Type B pancreatic cell (in vitro differentiated cells): ENCODE data around the gene SMC2. TPM values are rescaled to one million over a fixed set of nuclear protein-coding genes. Genes with fewer than 3 reads are reported as not detected.

Experiments
- DNase-seq: peaks from one replicate; pipeline ENCODE4 v3.0.0; 2021; ENCODE audit warnings: mixed read lengths; ENCODE audit not compliant: unreplicated experiment; ENCODE audit errors: extremely low spot score
- H3K27ac Mint-ChIP-seq: 2 replicates; pipeline ENCODE4 v1.8.0; 2021; ENCODE audit warnings: mild to moderate bottlenecking, mixed read lengths
- H3K27me3 Mint-ChIP-seq: 2 replicates; pipeline ENCODE4 v1.8.0; 2021; ENCODE audit warnings: mixed read lengths
- H3K36me3 Mint-ChIP-seq: 2 replicates; pipeline ENCODE4 v1.8.0; 2021; ENCODE audit warnings: mixed read lengths
- H3K4me1 Mint-ChIP-seq: one replicate; pipeline ENCODE4 v1.8.0; 2021; ENCODE audit warnings: mixed read lengths; ENCODE audit not compliant: unreplicated experiment
- H3K4me3 Mint-ChIP-seq: 2 replicates; pipeline ENCODE4 v1.8.0; 2021; ENCODE audit warnings: mild to moderate bottlenecking, mixed read lengths
- H3K9me3 Mint-ChIP-seq: 2 replicates; pipeline ENCODE4 v1.8.0; 2021; ENCODE audit warnings: mixed read lengths
- total RNA-seq: library from RNA; stranded (reverse); gene quantifications from 2 replicates; pipeline ENCODE4 v1.2.1, GENCODE V29; 2021; ENCODE audit warnings: low replicate concordance
- TF ChIP-seq, protein P1 (sequence below): fragments of 200-600 bp; sonication (generic); conservative IDR thresholded peaks from 2 replicates; pipeline ENCODE4 v1.5.0; 2021; ENCODE audit warnings: antibody characterized with exemption, mild to moderate bottlenecking

SMC2 gene
- total RNA-seq, 1 donor from 2014 or later, result 40.5 TPM

DNA sequence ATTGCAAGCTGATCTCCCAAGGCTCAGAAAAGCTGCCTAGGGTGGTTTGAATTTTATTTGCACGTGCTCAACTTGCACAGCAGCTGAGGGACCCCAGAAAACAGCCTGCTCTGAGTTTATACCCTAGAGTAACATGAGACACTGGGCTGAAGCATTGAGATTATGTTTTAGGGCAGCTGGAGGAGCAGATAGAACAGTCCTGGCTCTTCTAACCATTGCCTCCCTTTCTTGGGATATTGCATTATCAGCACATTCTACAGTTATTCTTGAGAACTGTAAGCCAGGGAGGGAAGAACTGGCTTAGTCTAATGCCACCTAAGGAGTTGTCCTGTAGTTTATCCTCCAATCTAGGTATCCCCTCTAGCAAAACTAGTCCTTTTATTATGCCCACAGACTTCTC is 10.3 kb downstream of the SMC2 start:
- no peaks in the 10 kb centered on the region for H3K4me1 Mint-ChIP-seq
- H3K4me3 Mint-ChIP-seq, result no peak overlapping the region
- H3K27ac Mint-ChIP-seq, result no peak overlapping the region
- TF ChIP-seq, protein P1, sequence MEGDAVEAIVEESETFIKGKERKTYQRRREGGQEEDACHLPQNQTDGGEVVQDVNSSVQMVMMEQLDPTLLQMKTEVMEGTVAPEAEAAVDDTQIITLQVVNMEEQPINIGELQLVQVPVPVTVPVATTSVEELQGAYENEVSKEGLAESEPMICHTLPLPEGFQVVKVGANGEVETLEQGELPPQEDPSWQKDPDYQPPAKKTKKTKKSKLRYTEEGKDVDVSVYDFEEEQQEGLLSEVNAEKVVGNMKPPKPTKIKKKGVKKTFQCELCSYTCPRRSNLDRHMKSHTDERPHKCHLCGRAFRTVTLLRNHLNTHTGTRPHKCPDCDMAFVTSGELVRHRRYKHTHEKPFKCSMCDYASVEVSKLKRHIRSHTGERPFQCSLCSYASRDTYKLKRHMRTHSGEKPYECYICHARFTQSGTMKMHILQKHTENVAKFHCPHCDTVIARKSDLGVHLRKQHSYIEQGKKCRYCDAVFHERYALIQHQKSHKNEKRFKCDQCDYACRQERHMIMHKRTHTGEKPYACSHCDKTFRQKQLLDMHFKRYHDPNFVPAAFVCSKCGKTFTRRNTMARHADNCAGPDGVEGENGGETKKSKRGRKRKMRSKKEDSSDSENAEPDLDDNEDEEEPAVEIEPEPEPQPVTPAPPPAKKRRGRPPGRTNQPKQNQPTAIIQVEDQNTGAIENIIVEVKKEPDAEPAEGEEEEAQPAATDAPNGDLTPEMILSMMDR, result no peak
- DNase-seq, result no peak
- no peaks in the 10 kb centered on the region for H3K27me3 Mint-ChIP-seq
- H3K36me3 Mint-ChIP-seq, result peaks cover 20% of the 10 kb centered on the region
- H3K9me3 Mint-ChIP-seq, result no peaks in the 10 kb centered on the region

DNA sequence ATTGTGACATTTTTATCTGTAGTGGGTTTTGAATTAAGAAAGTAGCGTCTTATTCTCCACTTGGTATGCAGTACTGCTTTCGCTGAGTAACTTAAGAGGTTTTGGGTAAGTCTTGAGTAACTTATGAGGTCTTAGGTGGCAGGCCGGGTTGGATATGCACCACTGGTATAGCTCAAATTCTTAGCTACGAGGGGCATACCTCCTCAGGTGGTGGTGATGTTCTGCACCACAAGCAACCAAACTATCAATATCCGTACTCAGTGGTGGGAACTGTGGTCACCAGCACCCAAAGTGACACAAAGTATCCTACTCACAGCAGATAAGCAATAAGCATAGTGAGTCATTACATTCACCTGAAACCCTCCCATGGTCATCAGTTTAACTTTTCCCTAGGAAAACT is 13.7 kb downstream of the SMC2 start:
- no peak overlapping the region for H3K27ac Mint-ChIP-seq
- no peaks in the 10 kb centered on the region for H3K27me3 Mint-ChIP-seq
- H3K4me3 Mint-ChIP-seq, result no peak overlapping the region
- no peaks in the 10 kb centered on the region for H3K4me1 Mint-ChIP-seq
- TF ChIP-seq, protein P1, result no peak
- H3K9me3 Mint-ChIP-seq, result no peaks in the 10 kb centered on the region
- DNase-seq, result no peak
- H3K36me3 Mint-ChIP-seq, result peaks cover 18% of the 10 kb centered on the region

DNA sequence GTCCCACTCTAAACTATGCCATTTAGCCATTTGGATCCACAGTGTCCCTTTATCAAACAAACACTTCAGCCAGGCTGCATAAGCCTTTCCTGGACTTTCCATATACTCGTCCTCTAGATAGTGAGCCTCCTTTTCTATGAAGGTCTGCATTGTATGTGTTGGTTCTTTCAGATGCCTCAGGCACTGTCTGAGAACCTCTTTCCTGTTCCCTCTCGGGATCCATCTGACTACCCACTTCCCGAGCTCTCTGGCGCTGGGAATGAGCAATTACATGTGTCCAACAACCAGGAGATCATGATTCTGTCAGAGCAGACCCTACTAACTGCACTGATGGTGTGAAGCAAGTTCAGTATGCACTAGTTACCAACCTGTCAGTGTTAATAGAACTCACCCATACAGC is 14.2 kb downstream of the SMC2 start:
- Mint-ChIP-seq H3K36me3 (peaks cover 16% of the 10 kb centered on the region), H3K27me3 (no peaks in the 10 kb centered on the region), H3K4me1 (no peaks in the 10 kb centered on the region), H3K9me3 (no peaks in the 10 kb centered on the region), H3K27ac (no peak overlapping the region), H3K4me3 (no peak overlapping the region)
- DNase-seq, result no peak
- TF ChIP-seq, protein P1, result no peak

DNA sequence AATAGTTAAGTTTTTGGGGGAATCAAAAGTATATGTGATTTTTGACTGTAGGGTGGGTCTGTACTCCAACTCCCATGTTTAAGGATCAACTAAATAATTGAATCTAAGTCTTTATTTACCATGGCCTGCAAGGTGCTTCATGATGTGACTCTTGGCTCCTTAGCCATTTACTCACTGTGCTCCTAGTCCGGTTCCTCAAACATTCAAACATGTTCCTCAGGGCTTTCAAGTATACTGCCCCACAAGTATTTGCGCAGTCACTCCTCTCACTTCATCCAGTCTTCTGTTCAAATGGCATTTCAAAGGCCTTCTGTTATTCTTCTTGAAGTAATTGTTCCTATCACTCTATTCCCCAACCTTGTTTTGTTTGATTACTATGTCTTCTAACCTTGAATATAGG is 16.4 kb downstream of the SMC2 start:
- H3K27ac Mint-ChIP-seq, result no peak overlapping the region
- H3K9me3 Mint-ChIP-seq, result no peaks in the 10 kb centered on the region
- no peaks in the 10 kb centered on the region for H3K4me1 Mint-ChIP-seq
- H3K36me3 Mint-ChIP-seq, result peaks cover 12% of the 10 kb centered on the region
- no peak overlapping the region for H3K4me3 Mint-ChIP-seq
- no peak for DNase-seq
- TF ChIP-seq, protein P1, result no peak
- H3K27me3 Mint-ChIP-seq, result no peaks in the 10 kb centered on the region

DNA sequence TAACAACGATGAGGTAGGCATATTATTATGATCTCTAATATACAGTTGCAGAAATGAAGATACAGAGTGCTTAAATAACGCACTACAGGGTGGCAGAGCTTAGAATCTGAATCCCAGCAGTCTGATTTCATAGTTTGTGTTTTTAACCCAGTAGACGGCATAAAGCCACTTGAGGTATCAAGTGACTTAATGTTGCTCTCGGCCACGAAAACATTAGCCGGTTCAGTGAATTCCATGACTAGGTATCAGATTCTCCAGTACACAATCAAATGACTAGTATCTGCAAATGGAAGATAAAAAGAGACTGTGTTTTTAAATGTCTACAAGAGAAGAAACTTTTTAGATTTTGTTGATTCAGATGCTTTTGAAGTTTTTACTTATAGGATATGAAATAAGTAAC is 24.8 kb downstream of the SMC2 start:
- Mint-ChIP-seq H3K4me1 (no peaks in the 10 kb centered on the region), H3K27ac (no peak overlapping the region), H3K4me3 (no peak overlapping the region), H3K9me3 (no peaks in the 10 kb centered on the region), H3K36me3 (peaks cover 21% of the 10 kb centered on the region), H3K27me3 (no peaks in the 10 kb centered on the region)
- TF ChIP-seq, protein P1, result no peak
- DNase-seq, result no peak

DNA sequence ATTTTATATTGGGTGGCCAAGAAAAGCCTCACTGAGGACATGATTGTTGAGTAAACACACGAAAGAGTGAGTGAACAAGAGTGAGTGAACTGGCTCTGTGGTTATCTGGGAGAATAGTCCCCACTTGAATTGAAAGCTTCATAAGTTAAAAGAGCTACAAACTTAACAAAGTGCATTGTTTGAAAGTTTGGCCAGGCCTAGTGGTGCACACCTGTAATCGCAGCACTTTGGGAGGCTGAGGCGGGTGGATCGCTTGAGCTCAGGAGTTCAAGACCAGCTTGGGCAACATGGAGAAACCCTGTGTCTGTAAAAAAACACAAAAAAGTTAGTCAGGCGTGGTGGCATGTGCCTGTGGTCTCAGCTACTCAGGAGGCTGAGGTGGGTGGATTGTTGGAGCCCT is 26.9 kb downstream of the SMC2 start:
- Mint-ChIP-seq H3K4me1 (no peaks in the 10 kb centered on the region), H3K4me3 (no peak overlapping the region), H3K36me3 (peaks cover 17% of the 10 kb centered on the region), H3K27me3 (no peaks in the 10 kb centered on the region), H3K27ac (no peak overlapping the region), H3K9me3 (no peaks in the 10 kb centered on the region)
- no peak for DNase-seq
- TF ChIP-seq, protein P1, result peak; percentile 49
